HepG2 (cell line): Measurements from ENCODE around the gene F7. TPM values are rescaled to one million over a fixed set of nuclear protein-coding genes. Genes with fewer than 3 reads are reported as not detected.
A peak's percentile ranks its signal among the peaks of the same experiment; 100 is the strongest.

Experiments used
- ASH2L ChIP-seq: fragments of 300-600, 200-600 bp; sonication (generic); IDR thresholded peaks from 2 replicates; pipeline ENCODE4 v1.7.0; 2017; ENCODE audit warnings: low read depth, mild to moderate bottlenecking, moderate library complexity, mixed read lengths, low read length; ENCODE audit not compliant: insufficient read length
- CAMTA2 ChIP-seq: sonication (generic); formaldehyde crosslinking; IDR thresholded peaks from 2 replicates; pipeline ENCODE4 v1.4.0; 2020; ENCODE audit warnings: mild to moderate bottlenecking, missing genetic modification reagents, borderline replicate concordance
- E2F1 ChIP-seq: sonication (generic); formaldehyde crosslinking; IDR thresholded peaks from 2 replicates; pipeline ENCODE4 v1.5.0; 2020; ENCODE audit warnings: missing genetic modification reagents
- HDAC2 ChIP-seq: sonication (generic); formaldehyde crosslinking; IDR thresholded peaks from 2 replicates; pipeline ENCODE4 v1.4.0; 2020; ENCODE audit warnings: missing genetic modification reagents
- HNF1A ChIP-seq, 2 experiments: sonication (generic) in 1 of 2; formaldehyde crosslinking in 1 of 2; IDR thresholded peaks; 2 replicates each; pipeline versions ENCODE4 v1.4.0 to v1.6.1; 2016 to 2020; ENCODE audit warnings: borderline replicate concordance in 1 of 2, low read depth in 1 of 2, mild to moderate bottlenecking in 1 of 2, missing genetic modification reagents in 1 of 2
- KAT8 ChIP-seq: IDR thresholded peaks from 2 replicates; pipeline ENCODE4 v1.6.1; 2016; ENCODE audit warnings: missing genetic modification reagents, missing compliant biosample characterization
- MTA1 ChIP-seq: sonication (generic); formaldehyde crosslinking; IDR thresholded peaks from 2 replicates; pipeline ENCODE4 v1.4.0; 2020; ENCODE audit warnings: missing genetic modification reagents, mild to moderate bottlenecking, borderline replicate concordance
- NCOA2 ChIP-seq: sonication (generic); formaldehyde crosslinking; IDR thresholded peaks from 2 replicates; pipeline ENCODE4 v1.8.0; 2022; ENCODE audit warnings: inconsistent platforms
- NFIB ChIP-seq: sonication (generic); formaldehyde crosslinking; IDR thresholded peaks from 2 replicates; pipeline ENCODE4 v1.9.0; 2021; ENCODE audit warnings: missing genetic modification reagents, mild to moderate bottlenecking, borderline replicate concordance
- NR2F6 ChIP-seq, 2 experiments: IDR thresholded peaks; 2 replicates each; pipeline ENCODE4 v1.6.1; 2016; ENCODE audit warnings: antibody characterized with exemption in 1 of 2, mild to moderate bottlenecking in 1 of 2
- PHF5A ChIP-seq: IDR thresholded peaks from one replicate; pipeline ENCODE4 v1.6.1; 2018; ENCODE audit warnings: low read depth, missing genetic modification reagents; ENCODE audit not compliant: unreplicated experiment
- PRDM15 ChIP-seq: sonication (generic); formaldehyde crosslinking; IDR thresholded peaks from 2 replicates; pipeline ENCODE4 v1.4.0; 2020; ENCODE audit warnings: missing genetic modification reagents
- SP2 ChIP-seq: sonication (generic); formaldehyde crosslinking; IDR thresholded peaks from 2 replicates; pipeline ENCODE4 v1.5.1; 2020; ENCODE audit warnings: mild to moderate bottlenecking, missing genetic modification reagents
- ZNF160 ChIP-seq: sonication (generic); formaldehyde crosslinking; IDR thresholded peaks from 2 replicates; pipeline ENCODE4 v1.8.0; 2022; ENCODE audit warnings: mild to moderate bottlenecking, inconsistent platforms, missing genetic modification reagents
- ZNF264 ChIP-seq: sonication (generic); formaldehyde crosslinking; IDR thresholded peaks from 2 replicates; pipeline ENCODE4 v1.4.0; 2020; ENCODE audit warnings: missing genetic modification reagents
- ZNF468 ChIP-seq: sonication (generic); formaldehyde crosslinking; IDR thresholded peaks from 2 replicates; pipeline ENCODE4 v1.8.0; 2022; ENCODE audit warnings: mild to moderate bottlenecking, moderate library complexity, missing genetic modification reagents
- ZNF619 ChIP-seq: sonication (generic); formaldehyde crosslinking; IDR thresholded peaks from 2 replicates; pipeline ENCODE4 v1.4.0; 2020; ENCODE audit warnings: mild to moderate bottlenecking, missing genetic modification reagents
- ZNF737 ChIP-seq: sonication (generic); formaldehyde crosslinking; IDR thresholded peaks from 2 replicates; pipeline ENCODE4 v1.5.0; 2020; ENCODE audit warnings: missing genetic modification reagents, mild to moderate bottlenecking, borderline replicate concordance
- ZNF816 ChIP-seq: sonication (generic); formaldehyde crosslinking; IDR thresholded peaks from 2 replicates; pipeline ENCODE4 v1.8.0; 2022; ENCODE audit warnings: missing genetic modification reagents, mild to moderate bottlenecking, borderline replicate concordance
- polyA plus RNA-seq, 8 experiments: library from polyadenylated mRNA; depleted of rRNA in 3 of 8; stranded (reverse) in 7 of 8; unstranded in 1 of 8; fragments of >200 nt; fragmentation: Illumina TruSeq in 4 of 8; extraction: Trizol in 4 of 8; gene quantifications; 2 replicates each; pipeline versions ENCODE4 v1.2.1 to v1.2.3, GENCODE V29; 2011 to 2016; ENCODE audit warnings: low read depth in 4 of 8, missing spikeins in 1 of 8, mixed read lengths in 1 of 8; ENCODE audit not compliant: insufficient read depth in 1 of 8
- total RNA-seq, 5 experiments: library from RNA; depleted of rRNA; stranded (reverse); fragments of >200 nt; fragmentation: Illumina TruSeq; extraction: Trizol; gene quantifications; 2 replicates each; pipeline ENCODE4 v1.2.3, GENCODE V29; 2016; ENCODE audit warnings: low read depth in 1 of 5

F7 gene
- total and polyA plus RNA-seq, 2 of the 13 experiments (the other 11 are each of a cell fraction or from before 2014, with no cell fraction given) = 12.6 to 26.5 TPM

- TF ChIP-seq ZNF619 (CRISPR knock-in tag) (no peak), NR2F6 (IDR thresholded peaks at IDR 0.05) (peak; percentile 26; the same call in 1 of the 2 replicates), NR2F6 (CRISPR knock-in tag; IDR thresholded peaks at IDR 0.05) (peak; percentile 50; the same call in 1 of the 2 replicates), ZNF160 (CRISPR knock-in tag) (0 out of 2 replicates have a peak, but pooled peaks have one; percentile 14), MTA1 (CRISPR knock-in tag) (no peak), SP2 (CRISPR knock-in tag) (no peak), ZNF468 (CRISPR knock-in tag) (no peak), E2F1 (no peak), CAMTA2 (CRISPR knock-in tag) (no peak), ASH2L (no peak), NFIB (no peak), NCOA2 (peak; percentile 20; the same call in 1 of the 2 replicates), ZNF816 (0 out of 2 replicates have a peak, but pooled peaks have one; percentile 52), ZNF737 (CRISPR knock-in tag) (no peak), HNF1A (IDR thresholded peaks at IDR 0.05; ENCODE audit: low read depth) (no peak), HNF1A (CRISPR knock-in tag; IDR thresholded peaks at IDR 0.05; ENCODE audit: borderline replicate concordance) (no peak), HDAC2 (no peak; the same call in 1 of the 2 replicates), KAT8 (0 out of 2 replicates have a peak, but pooled peaks have one; percentile 15), PRDM15 (CRISPR knock-in tag) (no peak), ZNF264 (peak; percentile 47; the same call in 1 of the 2 replicates), PHF5A (no peak)
These were observed 48.5 kb downstream of the F7 start (continued) for GRCh38 chr13:113153810-113154748.
